SK-N-MC (cell line): ENCODE data around the gene PRM2.
"Not testable (repeated sequence)": the region's sequence is repeated elsewhere in the genome, so short reads cannot be mapped to it uniquely, and the experiment has no call there.

Experiments used
- DNase-seq: peaks from one replicate; pipeline ENCODE4 v3.0.0-alpha.2; 2011; ENCODE audit warnings: low read depth, low spot score
- H3K27ac ChIP-seq: fragments of 200-600 bp; sonication (generic); 2 replicates; pipeline ENCODE4 v1.5.1; 2016; ENCODE audit warnings: mixed run types
- H3K36me3 ChIP-seq: fragments of 200-600 bp; sonication (generic); 2 replicates; pipeline ENCODE4 v1.6.1; 2017; ENCODE audit warnings: antibody characterized with exemption, low read length, mixed read lengths; ENCODE audit not compliant: insufficient read depth
- H3K4me3 ChIP-seq: fragments of 200-600 bp; sonication (generic); 2 replicates; pipeline ENCODE4 v1.5.1; 2016
- H3K9ac ChIP-seq: fragments of 200-600 bp; sonication (generic); 2 replicates; pipeline ENCODE4 v1.8.0; 2017; ENCODE audit warnings: mixed run types, mixed read lengths; ENCODE audit not compliant: insufficient read length
- H3K9me3 ChIP-seq: fragments of 200-600 bp; sonication (generic); 2 replicates; pipeline ENCODE4 v1.6.1; 2017; ENCODE audit warnings: low read depth, mild to moderate bottlenecking, antibody characterized with exemption, low read length, moderate library complexity, mixed read lengths
- EZH2 ChIP-seq: fragments of 200-600 bp; sonication (generic); IDR thresholded peaks from one replicate; pipeline ENCODE4 v1.6.1; 2017; ENCODE audit warnings: antibody characterized with exemption
- FOXP2 ChIP-seq: optimal IDR thresholded peaks from 2 replicates; pipeline ENCODE3; 2011; ENCODE audit warnings: mild to moderate bottlenecking, moderate library complexity; ENCODE audit not compliant: insufficient read depth; ENCODE audit errors: extremely low read length, control extremely low read depth
- POLR2AphosphoS5 ChIP-seq: IDR thresholded peaks from 2 replicates; pipeline ENCODE4 v1.6.1; 2012; ENCODE audit warnings: mild to moderate bottlenecking, low read depth, low read length, borderline replicate concordance

PRM2 gene

DNA sequence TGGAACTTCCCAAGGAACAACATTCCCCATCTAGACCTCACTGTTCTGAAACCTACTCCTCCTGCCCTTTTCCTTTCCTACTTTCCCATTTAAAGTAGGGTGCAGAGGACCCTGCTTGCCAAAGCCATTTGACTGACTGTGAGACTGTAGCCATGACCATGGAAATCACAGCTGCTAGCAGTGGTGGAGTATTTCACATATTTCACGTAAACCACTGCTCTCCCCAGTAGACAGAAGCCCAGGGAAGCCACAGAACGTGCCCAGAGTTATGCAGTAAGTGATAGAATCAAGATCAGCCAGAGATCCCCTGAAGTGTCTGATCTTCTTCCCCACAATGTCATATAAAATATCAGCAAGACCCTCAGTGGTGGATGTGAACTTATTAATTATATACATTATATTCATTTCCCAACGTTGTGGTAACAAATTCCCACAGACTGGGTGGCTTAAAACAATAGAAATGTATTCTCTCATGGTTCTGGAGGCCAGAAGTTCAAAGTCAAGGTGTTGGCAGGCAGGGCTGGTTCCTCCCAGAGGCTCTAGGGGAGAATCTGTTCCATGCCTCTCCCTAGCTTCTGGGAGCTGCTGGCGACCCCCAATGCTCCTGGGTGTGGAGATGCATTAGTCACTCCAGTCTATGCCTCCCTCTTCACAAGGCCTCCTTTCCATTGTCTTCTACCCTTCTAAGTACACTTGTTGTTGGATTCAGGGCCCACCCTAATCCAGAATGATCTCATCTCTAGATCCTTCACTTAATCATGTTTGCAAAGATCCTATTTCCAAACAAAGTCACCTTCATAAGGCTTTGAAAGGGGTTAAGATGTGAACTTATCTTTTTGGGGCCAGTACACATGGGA, 25.6 kb upstream of the PRM2 start:
- Histone ChIP-seq H3K36me3 (no peaks in the 10 kb centered on the region), H3K9ac (no peak overlapping the region), H3K4me3 (no peak overlapping the region), H3K9me3 (no peaks in the 10 kb centered on the region), H3K27ac (no peak overlapping the region)
- no peak for DNase-seq
- no peak for TF ChIP-seq POLR2AphosphoS5
- no peak for TF ChIP-seq FOXP2
- TF ChIP-seq EZH2, result no peak

DNA sequence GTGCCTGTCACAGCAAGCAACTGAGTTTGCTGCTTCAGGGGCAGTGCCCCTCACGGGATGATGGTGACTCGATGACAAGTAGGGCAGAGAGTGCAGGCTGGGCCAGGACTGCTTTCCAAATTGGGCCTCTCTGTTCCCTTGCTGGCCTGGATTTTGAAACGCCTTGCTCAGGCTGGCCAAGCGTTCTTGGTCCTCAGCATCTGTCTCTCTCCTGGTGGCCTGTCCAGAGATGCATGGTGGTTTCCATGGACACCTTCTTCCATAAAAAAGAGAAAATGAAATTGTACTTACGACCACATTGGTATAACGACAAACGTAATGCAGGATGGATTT, 24.2 kb upstream of the PRM2 start:
- H3K9me3 ChIP-seq, result no peaks in the 10 kb centered on the region
- H3K36me3 ChIP-seq, result no peaks in the 10 kb centered on the region
- no peak for DNase-seq
- no peak overlapping the region for H3K27ac ChIP-seq
- H3K9ac ChIP-seq, result no peak overlapping the region
- TF ChIP-seq EZH2 (no peak), FOXP2 (no peak), POLR2AphosphoS5 (no peak)
- H3K4me3 ChIP-seq, result no peak overlapping the region

DNA sequence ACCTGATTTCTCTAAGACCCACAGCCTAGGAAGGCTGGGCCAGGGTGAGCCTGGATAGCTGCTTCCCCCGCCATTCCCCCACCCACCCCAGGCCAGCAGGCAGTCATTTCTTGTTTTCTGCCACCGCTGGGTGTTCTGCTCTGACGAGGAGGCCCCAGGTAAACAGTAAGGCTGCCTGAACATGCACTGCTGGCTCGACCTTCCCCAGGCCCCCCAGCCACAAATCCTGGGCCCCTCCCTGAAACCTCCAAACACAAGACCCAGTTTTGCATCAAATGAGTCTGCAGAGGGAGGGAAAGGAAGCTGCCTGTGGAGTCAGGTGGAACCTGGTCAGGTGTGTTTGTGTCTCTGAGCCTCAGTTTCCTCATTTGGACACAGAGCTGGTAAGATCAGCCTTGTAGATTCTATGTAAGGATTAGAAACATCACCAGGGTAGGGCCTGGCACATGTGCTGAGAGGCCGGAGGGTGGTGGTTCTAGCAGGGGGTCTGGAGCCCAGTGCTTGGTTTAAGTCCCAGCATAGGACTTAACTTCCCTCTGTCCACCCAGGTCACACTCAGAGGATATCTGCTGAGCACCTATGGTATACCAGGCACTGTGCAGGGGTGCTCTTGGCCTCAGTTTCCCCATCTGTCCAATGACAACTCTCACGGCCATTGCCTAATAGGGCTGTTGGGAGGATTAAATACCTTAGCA, 23.7 kb upstream of the PRM2 start:
- no peak overlapping the region for H3K4me3 ChIP-seq
- DNase-seq, result no peak
- H3K9me3 ChIP-seq, result no peaks in the 10 kb centered on the region
- H3K27ac ChIP-seq, result no peak overlapping the region
- no peak overlapping the region for H3K9ac ChIP-seq
- TF ChIP-seq POLR2AphosphoS5 (no peak), EZH2 (no peak), FOXP2 (no peak)
- no peaks in the 10 kb centered on the region for H3K36me3 ChIP-seq

DNA sequence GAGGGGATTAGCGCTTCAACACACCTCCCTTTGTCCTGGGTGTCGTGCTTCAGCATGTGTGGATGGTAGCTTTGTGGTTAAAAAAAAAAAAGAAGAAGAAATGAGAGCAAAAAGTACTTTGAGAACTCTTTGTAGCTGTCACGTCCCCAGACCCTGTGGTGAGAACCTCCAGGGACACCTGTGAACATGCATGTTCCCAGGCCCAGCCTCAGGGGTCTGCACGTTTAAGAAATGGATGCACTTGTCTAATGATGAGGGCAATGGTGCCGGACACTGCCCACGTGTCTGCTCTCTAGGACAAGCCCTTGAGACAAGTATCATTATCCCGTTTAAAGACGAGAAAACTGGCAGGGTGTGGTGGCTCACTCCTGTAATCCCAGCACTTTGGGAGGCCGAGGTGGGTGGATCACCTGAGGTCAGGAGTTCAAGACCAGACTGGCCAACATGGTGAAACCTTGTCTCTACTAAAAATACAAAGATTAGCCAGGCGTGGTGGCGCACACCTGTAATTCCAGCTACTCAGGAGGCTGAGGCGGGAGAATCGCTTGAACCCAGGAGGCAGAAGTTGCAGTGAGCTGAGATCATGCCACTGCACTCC, 22.8 kb upstream of the PRM2 start:
- H3K9me3 ChIP-seq, DNase-seq, H3K4me3 ChIP-seq, H3K27ac ChIP-seq, H3K9ac ChIP-seq, H3K36me3 ChIP-seq: not testable (repeated sequence)

DNA sequence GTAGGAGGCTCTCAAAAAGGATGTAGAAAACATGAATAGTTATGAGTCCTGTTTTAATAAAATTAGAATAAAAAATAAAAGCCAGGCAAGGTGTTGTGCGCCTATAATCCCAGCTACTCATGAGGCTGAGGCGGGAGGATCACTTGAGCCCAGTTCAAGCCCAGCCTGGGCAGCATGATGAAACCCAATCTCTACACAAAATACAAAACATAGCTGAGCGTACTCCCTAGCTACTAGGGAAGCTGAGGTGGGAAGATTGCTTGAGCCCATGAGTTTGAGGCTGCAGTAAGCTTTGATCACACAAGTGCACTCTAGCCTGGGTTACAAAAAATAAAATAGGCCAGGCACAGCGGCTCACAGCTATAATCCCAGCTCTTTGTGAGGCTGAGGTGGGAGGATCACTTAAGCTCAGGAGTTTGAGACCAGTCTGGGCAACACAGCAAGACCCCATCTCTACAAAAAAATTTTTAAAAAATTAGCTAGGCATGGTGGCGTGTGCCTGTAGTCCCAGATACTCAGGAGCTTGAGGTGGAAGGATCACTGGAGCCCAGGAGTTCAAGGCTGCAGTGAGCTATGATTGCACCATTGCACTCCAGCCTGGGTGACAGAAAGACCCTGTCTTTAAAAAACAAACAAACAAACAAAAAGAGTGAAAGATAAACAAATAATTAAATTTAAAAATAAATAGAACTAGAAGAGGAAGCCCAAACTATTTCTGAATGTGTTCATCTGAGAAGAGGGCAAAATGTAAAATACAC, 22.0 kb upstream of the PRM2 start:
- H3K27ac ChIP-seq, result no peak overlapping the region
- DNase-seq, result no peak

DNA sequence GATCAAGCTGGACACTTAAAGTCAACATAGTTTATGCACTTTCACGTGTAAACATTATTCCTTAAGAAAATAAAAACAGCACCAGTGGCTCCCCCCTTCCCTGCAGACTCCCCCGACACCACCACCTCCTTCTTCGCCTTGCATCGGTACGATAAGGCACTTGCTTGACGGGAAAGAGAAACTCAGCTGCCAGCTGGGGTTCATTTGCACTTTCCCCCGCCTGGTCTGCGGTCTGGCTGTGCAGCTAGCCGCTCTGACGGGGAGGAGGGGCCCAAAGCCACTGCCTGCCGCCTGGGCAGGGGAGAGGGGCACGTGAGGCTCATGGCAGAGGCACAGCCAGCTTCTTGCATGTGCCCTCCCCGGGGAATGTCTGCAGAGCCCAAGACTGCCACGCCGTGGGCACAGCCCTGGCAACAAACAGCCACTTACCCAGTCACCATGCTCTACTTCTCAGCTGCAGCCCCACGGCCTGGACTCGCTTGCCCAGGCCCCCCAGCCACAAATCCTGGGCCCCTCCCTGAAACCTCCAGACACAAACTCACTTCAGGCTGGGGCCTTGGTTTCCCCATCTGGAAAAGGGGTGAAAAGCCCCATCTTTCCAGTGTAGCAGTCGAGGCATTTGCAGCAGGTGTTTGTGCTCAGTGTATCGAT, 21.3 kb upstream of the PRM2 start:
- no peak for DNase-seq
- TF ChIP-seq EZH2 (no peak), POLR2AphosphoS5 (no peak), FOXP2 (no peak)
- H3K27ac ChIP-seq, result no peak overlapping the region
- H3K36me3 ChIP-seq, result no peaks in the 10 kb centered on the region
- no peak overlapping the region for H3K9ac ChIP-seq
- no peaks in the 10 kb centered on the region for H3K9me3 ChIP-seq
- no peak overlapping the region for H3K4me3 ChIP-seq

More for the DNA sequence above, 22.0 kb upstream of the PRM2 start:
- H3K4me3 ChIP-seq, result no peak overlapping the region
- TF ChIP-seq EZH2 (no peak), FOXP2 (no peak), POLR2AphosphoS5 (no peak)
- H3K36me3 ChIP-seq, result no peaks in the 10 kb centered on the region
- no peak overlapping the region for H3K9ac ChIP-seq
- H3K9me3 ChIP-seq, result no peaks in the 10 kb centered on the region

DNA sequence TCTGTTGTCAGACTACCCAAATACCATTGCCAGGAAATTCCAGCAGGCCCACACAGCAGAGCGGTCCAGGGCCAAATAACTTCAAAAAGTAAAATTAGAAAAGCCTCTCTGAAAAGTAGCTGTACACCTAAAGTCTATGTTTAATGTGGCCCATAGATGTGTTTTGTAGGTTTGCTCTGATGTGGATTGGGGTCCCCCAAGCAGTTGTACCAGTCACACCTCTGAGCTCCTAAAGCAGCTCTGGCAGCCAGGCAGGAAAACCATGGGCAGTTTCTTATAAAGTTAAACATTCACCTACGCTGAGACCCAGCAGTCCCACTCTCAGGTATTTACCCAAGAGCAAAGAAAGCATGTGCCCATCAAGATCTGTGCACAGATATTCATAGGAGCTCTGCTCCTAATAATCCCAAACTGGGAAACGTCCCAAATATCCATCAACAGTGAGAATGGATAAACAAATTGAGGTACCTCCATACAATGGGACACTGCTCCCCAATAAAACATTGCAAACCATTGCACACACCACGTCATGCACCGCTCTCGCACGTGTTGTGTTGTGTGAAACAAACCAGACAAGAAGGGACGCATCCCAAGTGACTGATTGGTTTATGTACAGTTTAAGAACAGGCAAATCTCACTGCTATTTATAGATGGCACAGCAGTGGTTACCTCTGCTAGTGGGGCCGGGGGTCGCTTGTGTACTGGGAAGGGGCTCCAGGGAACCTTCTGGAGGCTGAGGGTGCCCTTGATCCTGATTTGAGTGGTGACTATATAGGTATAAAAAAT, 20.6 kb upstream of the PRM2 start:
- H3K27ac ChIP-seq, result no peak overlapping the region
- no peak overlapping the region for H3K4me3 ChIP-seq
- TF ChIP-seq EZH2 (no peak), FOXP2 (no peak)
- H3K36me3 ChIP-seq, result no peaks in the 10 kb centered on the region
- no peak overlapping the region for H3K9ac ChIP-seq
- DNase-seq, result no peak
- H3K9me3 ChIP-seq, result no peaks in the 10 kb centered on the region

DNA sequence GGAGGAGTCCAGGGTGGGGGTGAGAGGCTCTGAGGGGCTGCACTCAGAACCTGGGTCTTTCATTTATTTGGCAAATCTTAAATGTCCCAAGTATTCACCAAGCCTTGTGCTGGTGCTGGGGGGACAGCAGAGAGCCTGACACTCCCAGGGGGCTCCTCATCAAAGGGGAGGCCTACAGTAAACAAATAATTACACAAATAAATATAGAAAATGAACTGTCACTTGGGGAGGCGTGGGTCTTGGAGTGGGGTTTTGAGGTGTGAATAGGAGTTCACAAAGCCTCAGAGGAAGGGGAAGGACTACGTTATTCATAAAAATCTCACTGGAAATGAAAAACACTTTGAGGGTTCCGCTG, 20.0 kb upstream of the PRM2 start:
- H3K9me3 ChIP-seq, result no peaks in the 10 kb centered on the region
- no peak overlapping the region for H3K4me3 ChIP-seq
- TF ChIP-seq POLR2AphosphoS5, result no peak
- TF ChIP-seq EZH2, result no peak
- no peak for TF ChIP-seq FOXP2
- DNase-seq, result no peak
- H3K27ac ChIP-seq, result no peak overlapping the region
- no peak overlapping the region for H3K9ac ChIP-seq
- H3K36me3 ChIP-seq, result no peaks in the 10 kb centered on the region
